Glutamatergic neuron (in vitro differentiated cells): ENCODE data around the gene THAP9. TPM values are rescaled to one million over a fixed set of nuclear protein-coding genes. Genes with fewer than 3 reads are reported as not detected.

ENCODE experiments used
- DNase-seq: peaks from one replicate; pipeline ENCODE4 v3.0.0; 2022
- H3K27ac Mint-ChIP-seq: one replicate; pipeline ENCODE4 v1.8.0; 2020; ENCODE audit warnings: mild to moderate bottlenecking, mixed read lengths, inconsistent platforms; ENCODE audit not compliant: unreplicated experiment
- H3K27me3 Mint-ChIP-seq: one replicate; pipeline ENCODE4 v1.8.0; 2020; ENCODE audit warnings: mild to moderate bottlenecking, moderate library complexity, mixed read lengths, inconsistent platforms; ENCODE audit not compliant: unreplicated experiment
- H3K36me3 Mint-ChIP-seq: one replicate; pipeline ENCODE4 v1.8.0; 2020; ENCODE audit warnings: mild to moderate bottlenecking, mixed read lengths, inconsistent platforms; ENCODE audit not compliant: unreplicated experiment
- H3K4me1 Mint-ChIP-seq: one replicate; pipeline ENCODE4 v1.8.0; 2020; ENCODE audit warnings: mild to moderate bottlenecking, low read depth, mixed read lengths, inconsistent platforms; ENCODE audit not compliant: unreplicated experiment
- H3K4me3 Mint-ChIP-seq: one replicate; pipeline ENCODE4 v1.8.0; 2020; ENCODE audit warnings: mild to moderate bottlenecking, mixed read lengths, inconsistent platforms; ENCODE audit not compliant: unreplicated experiment
- H3K9me3 Mint-ChIP-seq: one replicate; pipeline ENCODE4 v1.8.0; 2020; ENCODE audit warnings: mild to moderate bottlenecking, moderate library complexity, mixed read lengths, inconsistent platforms; ENCODE audit not compliant: unreplicated experiment
- total RNA-seq: library from RNA; stranded (reverse); fragmentation: NEBNext Ultra II Directional; extraction: Animal tissue kit (Norgen Biotek cat#: 25700); gene quantifications from one replicate; pipeline ENCODE4 v1.2.1, GENCODE V29; 2021; ENCODE audit not compliant: unreplicated experiment
- TF ChIP-seq, protein P1 (sequence below): fragments of 200-600 bp; sonication (generic); IDR thresholded peaks from one replicate; pipeline ENCODE4 v1.5.0; 2021; ENCODE audit not compliant: partially characterized antibody, unreplicated experiment

THAP9 gene
- total RNA-seq, 1 donor from 2014 or later, result 8.7 TPM

DNA sequence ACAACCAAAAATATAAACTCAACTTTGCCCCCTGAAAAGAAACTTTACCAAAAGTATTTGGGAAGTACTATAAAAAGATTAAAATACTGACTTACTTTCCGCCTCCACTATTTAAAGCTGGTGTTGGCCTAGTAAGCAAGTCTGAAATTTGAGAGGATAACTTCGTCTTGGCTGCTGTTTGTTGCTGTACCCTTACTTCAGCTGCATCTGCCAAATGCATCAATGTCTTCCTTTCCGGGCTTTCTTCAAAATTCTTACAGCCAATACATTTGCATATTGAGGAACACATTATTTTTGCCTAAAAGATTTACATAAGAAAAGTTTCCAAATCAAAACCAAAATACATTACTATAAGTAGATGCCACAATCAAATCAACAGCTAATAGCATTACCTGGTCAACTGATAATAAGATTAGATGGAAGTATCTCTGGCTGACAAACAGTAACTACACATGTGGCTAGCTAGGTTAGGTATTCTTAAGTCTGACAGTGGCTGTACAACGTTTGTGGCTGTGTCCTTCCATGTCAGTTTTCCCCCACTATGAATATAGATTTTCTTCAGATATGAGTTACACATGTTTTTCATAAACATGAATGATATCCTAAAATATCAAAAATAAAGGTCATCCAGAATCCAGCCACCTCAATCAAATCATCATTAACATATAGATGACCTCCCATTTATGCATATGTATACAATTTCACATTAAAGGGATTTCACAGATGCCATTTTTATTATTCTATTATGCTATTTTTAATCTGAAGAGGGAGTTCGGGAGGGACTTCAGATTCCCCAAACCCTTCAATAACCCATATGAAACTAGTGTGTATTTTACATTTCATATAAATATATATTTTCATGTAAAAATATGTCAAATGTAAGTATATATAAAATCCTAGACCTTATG lies 30.6 kb downstream of the THAP9 start:
- Mint-ChIP-seq H3K9me3 (no peaks in the 10 kb centered on the region), H3K27ac (no peak overlapping the region), H3K36me3 (no peaks in the 10 kb centered on the region), H3K4me3 (no peak overlapping the region), H3K4me1 (no peaks in the 10 kb centered on the region), H3K27me3 (no peaks in the 10 kb centered on the region)
- TF ChIP-seq, protein P1, sequence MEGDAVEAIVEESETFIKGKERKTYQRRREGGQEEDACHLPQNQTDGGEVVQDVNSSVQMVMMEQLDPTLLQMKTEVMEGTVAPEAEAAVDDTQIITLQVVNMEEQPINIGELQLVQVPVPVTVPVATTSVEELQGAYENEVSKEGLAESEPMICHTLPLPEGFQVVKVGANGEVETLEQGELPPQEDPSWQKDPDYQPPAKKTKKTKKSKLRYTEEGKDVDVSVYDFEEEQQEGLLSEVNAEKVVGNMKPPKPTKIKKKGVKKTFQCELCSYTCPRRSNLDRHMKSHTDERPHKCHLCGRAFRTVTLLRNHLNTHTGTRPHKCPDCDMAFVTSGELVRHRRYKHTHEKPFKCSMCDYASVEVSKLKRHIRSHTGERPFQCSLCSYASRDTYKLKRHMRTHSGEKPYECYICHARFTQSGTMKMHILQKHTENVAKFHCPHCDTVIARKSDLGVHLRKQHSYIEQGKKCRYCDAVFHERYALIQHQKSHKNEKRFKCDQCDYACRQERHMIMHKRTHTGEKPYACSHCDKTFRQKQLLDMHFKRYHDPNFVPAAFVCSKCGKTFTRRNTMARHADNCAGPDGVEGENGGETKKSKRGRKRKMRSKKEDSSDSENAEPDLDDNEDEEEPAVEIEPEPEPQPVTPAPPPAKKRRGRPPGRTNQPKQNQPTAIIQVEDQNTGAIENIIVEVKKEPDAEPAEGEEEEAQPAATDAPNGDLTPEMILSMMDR, result no peak
- no peak for DNase-seq

DNA sequence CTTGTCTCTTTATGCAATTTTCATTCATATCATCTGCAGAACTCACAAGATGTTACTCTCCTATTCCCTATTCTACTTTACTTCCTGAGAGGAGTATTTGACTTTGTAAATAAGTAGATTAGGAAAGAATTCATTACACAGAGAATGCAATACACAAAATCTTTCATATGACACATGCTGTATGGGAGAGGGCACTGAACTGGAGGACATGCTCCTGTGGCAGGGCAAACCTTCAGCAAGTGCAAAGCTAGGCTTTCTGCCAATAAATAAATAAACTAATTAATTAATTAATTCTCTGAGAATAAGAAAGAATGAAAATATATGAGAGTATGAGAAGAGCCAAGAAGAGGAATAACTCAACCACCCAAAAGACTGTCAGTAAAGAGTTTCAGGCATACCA lies 33.9 kb downstream of the THAP9 start:
- Mint-ChIP-seq H3K9me3 (no peaks in the 10 kb centered on the region), H3K36me3 (no peaks in the 10 kb centered on the region), H3K27me3 (no peaks in the 10 kb centered on the region), H3K4me3 (no peak overlapping the region), H3K4me1 (no peaks in the 10 kb centered on the region), H3K27ac (no peak overlapping the region)
- DNase-seq, result no peak
- TF ChIP-seq, protein P1, result no peak

DNA sequence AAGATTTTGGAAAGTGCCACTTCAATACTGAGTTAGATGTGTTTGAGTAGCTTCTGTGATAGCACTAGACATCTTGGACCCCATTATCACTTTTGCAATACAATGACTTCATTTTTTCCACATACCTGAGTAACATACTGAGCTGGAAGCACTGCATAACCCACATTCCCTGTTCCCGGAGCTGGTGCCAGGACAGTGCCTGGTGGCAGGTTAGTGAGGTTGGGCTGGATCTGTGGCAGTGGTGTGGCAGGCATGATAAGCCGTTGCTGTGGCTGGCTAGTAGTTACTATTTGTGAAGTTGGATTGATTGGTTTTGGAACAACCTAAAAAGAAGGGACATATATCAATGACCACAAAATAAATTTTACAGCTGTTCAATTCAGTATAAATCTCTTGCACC lies 38.9 kb downstream of the THAP9 start:
- Mint-ChIP-seq H3K4me1 (no peaks in the 10 kb centered on the region), H3K36me3 (no peaks in the 10 kb centered on the region), H3K27me3 (no peaks in the 10 kb centered on the region), H3K9me3 (no peaks in the 10 kb centered on the region), H3K27ac (no peak overlapping the region), H3K4me3 (no peak overlapping the region)
- TF ChIP-seq, protein P1, result no peak
- DNase-seq, result no peak

DNA sequence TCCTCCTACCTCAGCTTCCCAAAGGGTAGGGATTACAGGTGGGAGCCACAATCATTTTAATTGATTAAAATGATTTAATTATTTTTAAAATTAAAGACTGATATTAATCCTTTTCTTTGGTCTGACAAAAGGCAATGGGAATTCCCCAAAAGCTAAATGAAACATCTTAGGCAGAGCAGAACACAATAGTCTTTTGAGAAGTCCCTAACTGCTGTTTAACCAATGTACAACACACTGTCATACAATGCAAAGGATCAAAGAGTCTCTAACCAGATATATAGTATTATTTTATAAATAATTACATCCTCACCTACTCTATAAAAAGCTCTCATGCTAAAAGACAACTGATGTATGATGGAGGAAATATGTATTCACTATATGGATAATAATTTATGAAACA lies 47.0 kb downstream of the THAP9 start:
- H3K27ac Mint-ChIP-seq, result no peak overlapping the region
- H3K9me3 Mint-ChIP-seq, result no peaks in the 10 kb centered on the region
- TF ChIP-seq, protein P1, result no peak
- H3K4me3 Mint-ChIP-seq, result no peak overlapping the region
- peaks cover under 1% of the 10 kb centered on the region for H3K36me3 Mint-ChIP-seq
- peaks cover 1% of the 10 kb centered on the region for H3K4me1 Mint-ChIP-seq
- no peaks in the 10 kb centered on the region for H3K27me3 Mint-ChIP-seq
- DNase-seq, result no peak

DNA sequence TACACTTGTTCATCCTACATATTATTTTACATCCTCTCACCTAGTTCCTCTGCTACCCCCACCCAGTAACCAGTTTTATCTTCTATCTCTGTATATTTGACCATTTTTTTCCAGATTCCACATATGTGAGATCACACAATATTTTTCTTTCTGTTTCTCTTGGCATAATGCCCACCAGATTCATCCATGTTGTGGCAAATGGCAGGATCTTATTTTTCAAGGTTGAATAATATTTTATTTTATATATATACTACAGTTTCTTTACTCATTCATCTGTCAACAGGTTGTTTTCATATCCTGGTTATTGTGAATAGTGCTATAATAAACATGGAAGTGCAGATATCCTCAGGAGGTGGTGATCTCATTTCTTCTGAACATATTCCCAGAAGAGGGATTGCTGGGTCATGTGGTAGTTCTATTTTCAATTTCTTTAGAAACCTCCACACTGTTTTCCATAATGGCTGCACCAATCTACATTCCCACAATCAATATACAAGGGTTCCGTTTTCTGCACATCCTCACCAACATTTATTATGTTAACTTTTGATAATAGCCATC lies 48.2 kb downstream of the THAP9 start:
- DNase-seq, result no peak
- TF ChIP-seq, protein P1, result no peak
- H3K36me3 Mint-ChIP-seq, result peaks cover 5% of the 10 kb centered on the region
- H3K4me3 Mint-ChIP-seq, result no peak overlapping the region
- H3K27ac Mint-ChIP-seq, result no peak overlapping the region
- no peaks in the 10 kb centered on the region for H3K9me3 Mint-ChIP-seq
- peaks cover 1% of the 10 kb centered on the region for H3K4me1 Mint-ChIP-seq
- H3K27me3 Mint-ChIP-seq, result no peaks in the 10 kb centered on the region
